ENCODE results near the gene CYGB. TPM values are rescaled to one million over a fixed set of nuclear protein-coding genes. Genes with fewer than 3 reads are reported as not detected.

CYGB gene
- total and polyA plus RNA-seq, 10 of the 15 experiments (the other 5 are each of a cell fraction or from before 2014, with no cell fraction given): 0.34 TPM; not detected in 9

GRCh38 chr17:76543482-76543825 is 5.9 kb upstream of the CYGB start:
- Histone ChIP-seq H3K4me2 (ENCODE audit: control insufficient read depth, insufficient read depth) (no peak overlapping the region), H3K9me3 (replicated peaks; ENCODE audit: control insufficient read depth, insufficient read depth, low read length) (no peaks in the 10 kb centered on the region), H3K36me3 (ENCODE audit: control insufficient read depth in 2 of 2, insufficient read depth in 2 of 2, low read length in 1 of 2) (no peaks in the 10 kb centered on the region; a peak in 1 of 4 replicates), H3K27me3 (replicated peaks in 1 of 2; ENCODE audit: control insufficient read depth in 2 of 2, insufficient read depth in 2 of 2, low read length in 1 of 2) (peaks cover 0 to 5% of the 10 kb centered on the region in 2 experiments; a peak in 3 of 4 replicates), H4K20me1 (ENCODE audit: control insufficient read depth, insufficient read depth) (no peaks in the 10 kb centered on the region), H3K79me2 (ENCODE audit: control insufficient read depth, insufficient read depth, low read length) (no peaks in the 10 kb centered on the region), H3K27ac (ENCODE audit: control insufficient read depth, insufficient read depth) (no peak overlapping the region), H3K4me1 (ENCODE audit: control insufficient read depth, insufficient read depth, low read length) (no peaks in the 10 kb centered on the region; the same call in 1 of the 2 replicates), H3K4me3 (no peak overlapping the region), H3K9ac (ENCODE audit: control insufficient read depth, insufficient read depth, low read length) (no peak overlapping the region), H2AFZ (ENCODE audit: control insufficient read depth, low read depth, low read length) (no peak overlapping the region)
- WGBS (ENCODE audit: insufficient coverage, insufficient replicate concordance, low lambda C conversion rate, missing lambda C conversion rate): 19% methylated on average over 6 of the region's 6 CpGs
- ChIA-PET RAD21 (ENCODE audit: unreplicated experiment) (interaction anchor here (1.0 to 2.0 kb wide), 2 partner anchors 16 to 35 kb away, joined by 3 to 6 read pairs; no protein-coding TSS in a partner anchor), SMC1A (ENCODE audit: uncharacterized antibody, unreplicated experiment) (interaction anchor here (0.6 to 3.7 kb wide), 2 partner anchors 15 to 503 kb away, joined by 3 to 16 read pairs; no protein-coding TSS in a partner anchor), CTCF (interaction anchor here (0.6 to 4.7 kb wide), 5 partner anchors 9 to 246 kb away, joined by 3 to 32 read pairs (median 4); no protein-coding TSS in a partner anchor), POLR2A (no interaction called here)
- FAIRE-seq: no peak
- no peak for DNase-seq (ENCODE audit: low read depth, low spot score)
- TF ChIP-seq PML (IDR thresholded peaks at IDR 0.05; ENCODE audit: low read length) (no peak), PRDM15 (CRISPR knock-in tag; IDR thresholded peaks at IDR 0.05) (no peak), CBX5 (IDR thresholded peaks at IDR 0.05; ENCODE audit: low read depth) (no peak), NFXL1 (IDR thresholded peaks at IDR 0.05; ENCODE audit: borderline replicate concordance) (no peak), SIN3A (IDR thresholded peaks at IDR 0.05; ENCODE audit: low read depth, low read length) (no peak), CREM (IDR thresholded peaks at IDR 0.05; ENCODE audit: low read depth) (no peak), FOS (IDR thresholded peaks at IDR 0.05; ENCODE audit: borderline replicate concordance, extremely low read depth, insufficient read length) (no peak), CHD2 (IDR thresholded peaks at IDR 0.05; ENCODE audit: borderline replicate concordance, low read depth, low read length) (no peak), EED (IDR thresholded peaks at IDR 0.05; ENCODE audit: low read depth) (no peak), TBL1XR1 (IDR thresholded peaks at IDR 0.05; ENCODE audit: low read depth, low read length) (no peak), SUZ12 (IDR thresholded peaks at IDR 0.05; ENCODE audit: unreplicated experiment) (no peak), ZZZ3 (IDR thresholded peaks at IDR 0.05; ENCODE audit: control insufficient read depth, insufficient read length, low read depth) (no peak), ZNF274 (IDR thresholded peaks at IDR 0.05; ENCODE audit: insufficient read depth, insufficient read length) (no peak)
- no peak for ATAC-seq
- intact Hi-C loops (cut with micrococcal nuclease; ENCODE audit: unreplicated experiment): no loop called here
- BruUV-seq (replicated peaks): no TSS peak
- in situ Hi-C loops (cut with MboI): no loop called here
